ENCODE data around the gene CAMK2A.

Gene CAMK2A

DNA sequence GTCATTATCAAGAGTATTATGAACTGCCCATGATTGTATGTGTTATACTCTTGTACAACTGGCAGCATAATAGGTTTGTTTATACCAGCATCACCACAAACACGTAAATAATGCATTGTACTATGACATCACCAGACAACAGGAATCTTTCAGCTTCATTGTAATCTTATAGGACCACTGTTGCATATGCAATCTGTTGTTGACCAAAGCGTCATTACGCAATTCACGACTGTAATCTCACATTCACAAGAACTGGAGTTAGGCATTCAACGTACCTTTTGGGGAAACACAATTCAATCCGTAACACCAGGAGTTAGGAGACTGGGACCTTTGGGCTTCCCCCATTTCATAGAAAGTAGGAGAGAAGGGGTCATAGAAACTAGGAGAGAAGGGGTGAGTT is 33.5 kb upstream of the CAMK2A start:
- Histone ChIP-seq H4K20me1 (ENCODE audit: insufficient read depth) (no peaks in the 10 kb centered on the region), H3K27ac (no peak overlapping the region), H2AFZ (ENCODE audit: low read depth) (no peak overlapping the region), H3K27me3 (ENCODE audit: insufficient read depth, low read depth) (no peaks in the 10 kb centered on the region), H3K4me1 (ENCODE audit: low read depth, poor library complexity, severe bottlenecking) (peaks cover 23% of the 10 kb centered on the region), H3K36me3 (ENCODE audit: insufficient read depth) (no peaks in the 10 kb centered on the region), H3K9ac (no peak overlapping the region), H3K4me3 (IDR thresholded peaks at IDR 0.05; ENCODE audit: insufficient read depth, low read depth, low read length) (no peak overlapping the region), H3K4me2 (no peak overlapping the region), H3K79me2 (ENCODE audit: insufficient read depth, low read depth) (no peaks in the 10 kb centered on the region)
- TF ChIP-seq, protein P1, sequence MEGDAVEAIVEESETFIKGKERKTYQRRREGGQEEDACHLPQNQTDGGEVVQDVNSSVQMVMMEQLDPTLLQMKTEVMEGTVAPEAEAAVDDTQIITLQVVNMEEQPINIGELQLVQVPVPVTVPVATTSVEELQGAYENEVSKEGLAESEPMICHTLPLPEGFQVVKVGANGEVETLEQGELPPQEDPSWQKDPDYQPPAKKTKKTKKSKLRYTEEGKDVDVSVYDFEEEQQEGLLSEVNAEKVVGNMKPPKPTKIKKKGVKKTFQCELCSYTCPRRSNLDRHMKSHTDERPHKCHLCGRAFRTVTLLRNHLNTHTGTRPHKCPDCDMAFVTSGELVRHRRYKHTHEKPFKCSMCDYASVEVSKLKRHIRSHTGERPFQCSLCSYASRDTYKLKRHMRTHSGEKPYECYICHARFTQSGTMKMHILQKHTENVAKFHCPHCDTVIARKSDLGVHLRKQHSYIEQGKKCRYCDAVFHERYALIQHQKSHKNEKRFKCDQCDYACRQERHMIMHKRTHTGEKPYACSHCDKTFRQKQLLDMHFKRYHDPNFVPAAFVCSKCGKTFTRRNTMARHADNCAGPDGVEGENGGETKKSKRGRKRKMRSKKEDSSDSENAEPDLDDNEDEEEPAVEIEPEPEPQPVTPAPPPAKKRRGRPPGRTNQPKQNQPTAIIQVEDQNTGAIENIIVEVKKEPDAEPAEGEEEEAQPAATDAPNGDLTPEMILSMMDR (conservative IDR thresholded peaks at IDR 0.05; ENCODE audit: low read depth, low read length): no peak

DNA sequence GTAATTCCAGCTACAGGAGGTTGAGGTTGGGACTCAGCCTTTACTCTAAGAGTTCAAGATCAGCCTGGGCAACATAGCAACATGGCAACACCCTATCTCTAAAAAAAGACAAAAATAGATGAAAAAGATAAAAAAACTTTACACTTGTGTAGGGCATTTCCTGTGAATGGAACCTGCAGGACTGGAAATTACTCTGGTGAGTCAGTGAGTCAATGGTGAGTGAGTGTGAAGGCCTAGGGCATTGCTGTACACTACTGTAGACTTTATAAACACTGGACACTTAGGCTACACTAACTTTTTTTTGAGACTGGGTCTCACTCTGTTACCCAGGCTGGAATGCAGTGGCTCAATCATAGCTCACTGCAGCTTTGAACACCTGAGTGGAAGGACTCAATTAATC is 32.6 kb upstream of the CAMK2A start:
- no peak overlapping the region for H3K4me3 ChIP-seq (IDR thresholded peaks at IDR 0.05; ENCODE audit: insufficient read depth, low read depth, low read length)
- H3K27ac ChIP-seq: no peak overlapping the region
- TF ChIP-seq, protein P1 (conservative IDR thresholded peaks at IDR 0.05; ENCODE audit: low read depth, low read length): no peak
- peaks cover 24% of the 10 kb centered on the region for H3K4me1 ChIP-seq (ENCODE audit: low read depth, poor library complexity, severe bottlenecking)
- no peak overlapping the region for H3K9ac ChIP-seq
- H3K4me2 ChIP-seq: no peak overlapping the region
- H3K36me3 ChIP-seq (ENCODE audit: insufficient read depth): no peaks in the 10 kb centered on the region
- no peaks in the 10 kb centered on the region for H4K20me1 ChIP-seq (ENCODE audit: insufficient read depth)
- H3K79me2 ChIP-seq (ENCODE audit: insufficient read depth, low read depth): no peaks in the 10 kb centered on the region
- no peak overlapping the region for H2AFZ ChIP-seq (ENCODE audit: low read depth)
- H3K27me3 ChIP-seq (ENCODE audit: insufficient read depth, low read depth): no peaks in the 10 kb centered on the region

DNA sequence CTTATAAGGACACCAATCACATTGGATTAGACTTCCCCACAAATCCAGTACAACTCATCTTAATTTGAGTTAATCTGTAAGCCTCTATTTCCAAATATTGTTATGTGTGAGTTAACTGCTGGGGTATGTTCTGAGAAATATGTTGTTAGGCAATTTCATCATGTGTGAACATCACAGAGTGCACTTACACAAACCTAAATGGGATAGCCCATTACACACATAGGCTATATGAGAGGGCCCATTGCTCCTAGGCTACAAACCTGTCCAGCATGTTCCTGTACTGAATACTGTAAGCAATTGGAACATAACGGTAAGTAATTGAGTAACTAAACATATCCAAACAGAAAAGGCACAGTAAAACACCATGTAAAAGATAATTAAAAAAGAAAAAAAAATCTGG is 32.2 kb upstream of the CAMK2A start:
- Histone ChIP-seq H3K4me2 (no peak overlapping the region), H3K36me3 (ENCODE audit: insufficient read depth) (no peaks in the 10 kb centered on the region), H3K79me2 (ENCODE audit: insufficient read depth, low read depth) (no peaks in the 10 kb centered on the region), H3K27me3 (ENCODE audit: insufficient read depth, low read depth) (no peaks in the 10 kb centered on the region), H3K9ac (no peak overlapping the region), H3K4me1 (ENCODE audit: low read depth, poor library complexity, severe bottlenecking) (peaks cover 24% of the 10 kb centered on the region), H3K4me3 (IDR thresholded peaks at IDR 0.05; ENCODE audit: insufficient read depth, low read depth, low read length) (no peak overlapping the region), H4K20me1 (ENCODE audit: insufficient read depth) (no peaks in the 10 kb centered on the region), H3K27ac (no peak overlapping the region), H2AFZ (ENCODE audit: low read depth) (no peak overlapping the region)
- TF ChIP-seq, protein P1 (conservative IDR thresholded peaks at IDR 0.05; ENCODE audit: low read depth, low read length): no peak

DNA sequence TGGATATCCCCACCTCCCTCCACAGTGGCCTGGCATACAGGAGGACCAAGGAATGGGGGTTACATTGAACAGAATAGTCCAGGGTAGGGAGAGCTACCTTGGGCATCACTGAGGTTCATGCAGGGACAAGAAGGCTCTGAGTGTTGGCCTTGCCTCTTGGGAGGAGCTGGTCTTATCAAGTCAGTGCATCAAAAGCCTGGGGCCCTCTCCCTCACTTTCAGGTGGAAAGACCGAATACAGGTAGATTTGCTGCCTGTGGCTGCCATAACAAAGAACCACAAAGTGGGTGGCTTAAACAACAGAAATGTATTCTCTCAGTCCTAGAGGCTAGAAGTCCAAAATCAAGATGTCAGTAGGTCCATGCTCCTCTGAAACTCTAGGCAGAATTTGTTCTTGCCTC is 31.6 kb upstream of the CAMK2A start:
- no peaks in the 10 kb centered on the region for H4K20me1 ChIP-seq (ENCODE audit: insufficient read depth)
- H3K27me3 ChIP-seq (ENCODE audit: insufficient read depth, low read depth): no peaks in the 10 kb centered on the region
- H3K36me3 ChIP-seq (ENCODE audit: insufficient read depth): no peaks in the 10 kb centered on the region
- TF ChIP-seq, protein P1 (conservative IDR thresholded peaks at IDR 0.05; ENCODE audit: low read depth, low read length): no peak
- no peaks in the 10 kb centered on the region for H3K79me2 ChIP-seq (ENCODE audit: insufficient read depth, low read depth)
- no peak overlapping the region for H3K4me3 ChIP-seq (IDR thresholded peaks at IDR 0.05; ENCODE audit: insufficient read depth, low read depth, low read length)
- H2AFZ ChIP-seq (ENCODE audit: low read depth): no peak overlapping the region
- no peak overlapping the region for H3K27ac ChIP-seq
- peaks cover 24% of the 10 kb centered on the region for H3K4me1 ChIP-seq (ENCODE audit: low read depth, poor library complexity, severe bottlenecking)
- no peak overlapping the region for H3K4me2 ChIP-seq
- no peak overlapping the region for H3K9ac ChIP-seq
